NCI-H2081 treated with DMSO at 0.1 percent for 48 hours (cell line): Measurements from ENCODE around the gene ZBTB47.

Experiments used
- DNase-seq: peaks from one replicate; lab custom pipeline; 2025; lab: John Stamatoyannopoulos, UW

The ZBTB47 gene

GRCh38 chr3:42685363-42685881 lies 31.9 kb downstream of the ZBTB47 start, which contains the start of gene KLHL40:
KLHL40 (plus strand) TSS chr3:42685537; CDS start chr3:42685619, 82 bp downstream.
- no peak for DNase-seq

DNA sequence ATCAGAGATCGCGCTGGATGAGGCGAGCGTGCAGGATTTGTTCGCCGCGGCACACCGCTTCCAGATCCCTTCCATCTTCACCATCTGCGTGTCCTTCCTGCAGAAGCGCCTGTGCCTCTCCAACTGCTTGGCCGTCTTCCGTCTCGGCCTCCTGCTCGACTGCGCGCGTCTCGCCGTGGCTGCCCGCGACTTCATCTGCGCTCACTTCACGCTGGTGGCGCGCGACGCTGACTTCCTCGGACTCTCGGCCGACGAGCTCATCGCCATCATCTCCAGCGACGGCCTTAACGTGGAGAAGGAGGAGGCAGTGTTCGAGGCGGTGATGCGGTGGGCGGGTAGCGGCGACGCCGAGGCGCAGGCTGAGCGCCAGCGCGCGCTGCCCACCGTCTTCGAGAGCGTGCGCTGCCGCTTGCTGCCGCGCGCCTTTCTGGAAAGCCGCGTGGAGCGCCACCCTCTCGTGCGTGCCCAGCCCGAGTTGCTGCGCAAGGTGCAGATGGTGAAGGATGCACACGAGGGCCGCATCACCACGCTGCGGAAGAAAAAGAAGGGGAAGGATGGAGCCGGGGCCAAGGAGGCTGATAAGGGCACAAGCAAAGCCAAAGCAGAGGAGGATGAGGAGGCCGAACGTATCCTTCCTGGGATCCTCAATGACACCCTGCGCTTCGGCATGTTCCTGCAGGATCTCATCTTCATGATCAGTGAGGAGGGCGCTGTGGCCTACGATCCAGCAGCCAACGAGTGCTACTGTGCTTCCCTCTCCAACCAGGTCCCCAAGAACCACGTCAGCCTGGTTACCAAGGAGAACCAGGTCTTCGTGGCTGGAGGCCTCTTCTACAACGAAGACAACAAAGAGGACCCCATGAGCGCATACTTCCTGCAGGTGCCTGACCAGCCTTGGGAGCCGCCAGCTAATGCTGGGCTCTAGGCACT lies 32.7 kb downstream of the ZBTB47 start:
- DNase-seq: no peak

DNA sequence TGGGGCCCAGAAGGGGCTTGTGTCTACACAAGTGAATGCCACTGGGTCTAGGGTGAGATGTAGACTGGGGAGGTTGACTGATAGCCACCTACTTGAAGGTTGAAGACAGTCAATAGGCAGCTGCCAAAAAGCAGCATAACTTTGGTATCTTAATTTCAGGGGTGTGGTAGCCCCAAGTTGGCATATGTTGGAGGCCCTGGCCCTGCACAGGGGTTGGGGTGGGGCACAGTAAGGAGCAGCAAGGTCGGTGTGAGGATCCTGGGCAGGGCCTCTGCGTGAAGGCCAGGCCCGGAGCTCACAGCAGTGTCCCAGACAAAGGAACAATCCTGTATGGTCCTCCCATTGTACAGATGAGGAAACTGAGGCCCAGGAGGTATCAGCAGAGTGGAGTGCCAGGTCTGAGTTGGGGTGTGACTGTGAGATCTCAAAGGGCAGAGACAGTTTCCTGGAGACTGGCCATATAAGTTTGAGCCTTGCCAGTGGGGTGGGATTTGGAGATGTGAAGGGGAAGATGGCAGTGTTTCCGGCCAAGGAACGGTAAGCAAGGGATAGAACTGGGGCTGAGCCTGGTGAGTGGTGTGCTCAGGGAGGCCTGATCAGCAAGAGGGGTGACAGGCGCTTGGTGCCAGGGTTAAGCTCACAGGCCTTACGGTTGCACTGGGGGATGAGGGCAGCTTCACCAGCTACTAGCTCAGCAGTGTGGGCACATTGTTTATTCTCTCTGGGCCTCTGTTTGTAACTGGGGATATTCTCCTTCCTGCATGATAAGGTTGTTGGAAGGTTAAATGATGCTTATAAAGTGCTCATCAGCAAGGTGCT lies 33.5 kb downstream of the ZBTB47 start:
- no peak for DNase-seq

DNA sequence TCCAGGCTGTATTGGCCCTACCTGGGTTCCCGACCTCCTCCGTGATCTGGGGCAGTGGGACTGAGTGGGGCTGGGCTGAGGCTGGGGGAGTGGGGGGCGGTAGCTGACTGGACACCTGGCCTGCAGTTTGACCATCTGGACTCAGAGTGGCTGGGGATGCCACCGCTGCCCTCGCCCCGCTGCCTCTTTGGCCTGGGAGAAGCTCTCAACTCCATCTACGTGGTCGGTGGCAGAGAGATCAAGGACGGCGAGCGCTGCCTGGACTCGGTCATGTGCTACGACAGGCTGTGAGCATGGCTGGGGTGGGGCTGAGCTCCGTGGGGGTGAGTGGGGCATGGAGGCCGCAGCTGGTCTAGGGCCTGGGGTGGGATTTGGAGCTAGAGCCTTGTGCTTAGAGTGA lies 34.5 kb downstream of the ZBTB47 start:
- DNase-seq: no peak

GRCh38 chr3:42688487-42689420 lies 35.3 kb downstream of the ZBTB47 start:
- DNase-seq: no peak

DNA sequence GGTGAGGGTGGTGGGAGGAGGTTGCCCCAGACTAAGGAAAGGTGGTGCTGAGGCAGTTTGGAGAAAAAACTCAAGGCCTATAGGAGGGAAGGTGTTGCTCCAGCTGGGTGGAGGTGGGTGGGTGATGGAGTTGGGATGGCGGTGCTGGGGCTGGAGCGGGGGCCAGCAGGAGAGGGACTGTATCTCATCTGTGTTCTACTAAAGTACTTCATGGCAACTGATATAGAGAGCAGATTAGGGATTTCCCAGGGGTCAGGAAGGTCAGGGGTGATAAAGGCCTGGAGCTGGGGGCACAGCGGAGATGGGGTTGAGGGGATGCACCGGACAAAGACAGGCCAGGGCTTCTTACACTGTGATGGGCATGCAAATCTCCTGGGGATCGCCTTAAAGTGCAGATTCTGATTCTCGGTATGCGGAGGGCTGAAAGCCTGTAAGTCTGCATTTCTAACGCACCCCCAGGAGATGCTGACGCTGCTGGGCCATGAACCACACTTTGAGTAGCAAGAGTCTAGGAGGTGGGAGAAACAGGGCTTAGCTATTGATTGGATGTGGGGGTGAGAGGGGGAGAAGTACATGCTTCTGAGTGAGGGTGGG lies 36.0 kb downstream of the ZBTB47 start:
- DNase-seq: no peak

- no peak for DNase-seq
Measured at GRCh38 chr3:42690191-42690590, 36.7 kb downstream of the ZBTB47 start.

DNA sequence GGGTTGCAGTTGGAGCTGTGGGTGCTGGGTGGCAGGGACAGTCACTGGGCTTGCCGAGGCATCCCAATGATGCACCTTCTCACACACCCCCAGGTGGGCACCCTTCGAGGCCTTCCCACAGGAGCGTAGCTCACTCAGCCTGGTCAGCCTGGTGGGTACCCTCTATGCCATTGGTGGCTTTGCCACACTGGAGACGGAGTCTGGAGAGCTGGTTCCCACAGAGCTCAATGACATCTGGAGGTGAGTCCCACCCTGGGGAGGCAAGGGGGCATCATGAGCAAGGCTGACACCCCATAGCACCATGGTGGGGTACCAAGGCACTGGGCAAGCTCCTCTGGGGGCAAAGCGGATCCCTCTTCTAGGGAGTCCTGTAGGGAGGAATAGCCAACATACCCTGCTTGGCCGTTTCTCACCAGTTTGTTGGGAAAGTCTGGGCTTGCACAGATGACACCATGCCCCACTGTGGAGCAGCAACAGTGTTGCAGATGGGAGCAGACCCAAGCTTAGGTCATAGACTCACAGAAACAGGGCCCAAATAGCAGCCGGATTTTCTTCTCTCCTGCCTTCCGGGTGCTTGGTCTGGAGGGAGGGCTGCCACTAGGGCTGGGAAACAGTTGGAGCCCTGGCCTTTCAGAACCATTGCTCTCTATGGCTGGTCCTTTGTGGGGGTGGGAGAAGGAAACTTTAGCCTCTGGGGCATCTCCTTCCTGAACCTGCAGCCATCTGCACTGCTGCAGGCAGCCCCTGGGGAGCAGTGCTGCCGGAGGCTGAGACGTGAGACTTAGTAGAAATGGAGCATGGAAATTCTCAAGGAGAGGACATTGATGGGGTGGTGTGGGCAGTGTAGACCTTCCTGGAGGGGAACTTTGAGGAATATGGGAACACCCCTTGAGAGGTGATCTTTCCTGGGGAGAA lies 37.5 kb downstream of the ZBTB47 start:
- no peak for DNase-seq

GRCh38 chr3:42691816-42692666 lies 38.5 kb downstream of the ZBTB47 start:
- no peak for DNase-seq

DNA sequence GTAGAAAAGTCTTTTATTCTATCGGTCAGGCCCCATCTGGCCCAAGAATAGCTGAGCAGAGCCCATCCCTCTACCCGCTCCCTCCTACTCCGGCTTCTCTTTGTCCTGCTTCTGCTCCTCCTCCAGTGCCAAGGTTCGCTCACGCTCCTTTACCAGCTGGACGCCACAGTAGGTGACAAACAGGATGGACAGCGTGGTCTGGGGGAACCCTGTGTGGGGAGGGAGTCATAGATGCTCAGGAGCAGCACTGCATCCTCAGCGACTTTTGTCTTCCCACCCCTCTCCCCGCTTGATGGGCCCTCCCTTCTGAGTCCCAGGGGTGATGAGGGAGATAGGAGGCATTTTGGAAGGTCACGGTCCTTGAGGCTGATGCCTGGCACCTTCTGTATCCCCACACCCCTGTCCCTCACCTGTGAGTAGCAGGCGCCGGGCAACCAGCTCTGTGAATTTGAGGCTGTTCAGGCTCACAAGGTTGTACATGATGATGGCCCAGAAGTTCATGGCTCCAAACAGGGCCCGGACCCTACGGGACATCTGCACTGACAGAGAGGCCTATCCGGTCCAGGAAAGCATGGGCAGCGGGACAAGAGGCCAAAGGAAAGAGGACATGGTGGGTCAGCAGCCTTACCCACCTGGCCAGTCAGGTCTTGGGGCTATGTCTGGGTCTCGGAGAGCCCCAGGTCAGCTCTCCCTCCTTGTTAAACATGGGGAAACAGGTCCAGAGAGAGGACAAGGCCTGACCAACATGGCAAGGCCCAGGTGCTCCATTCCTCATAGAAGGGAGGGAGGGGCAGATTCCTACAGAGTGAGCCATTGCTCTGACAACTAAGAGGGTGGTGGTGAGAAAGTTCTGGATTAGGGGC lies 39.4 kb downstream of the ZBTB47 start:
- no peak for DNase-seq

DNA sequence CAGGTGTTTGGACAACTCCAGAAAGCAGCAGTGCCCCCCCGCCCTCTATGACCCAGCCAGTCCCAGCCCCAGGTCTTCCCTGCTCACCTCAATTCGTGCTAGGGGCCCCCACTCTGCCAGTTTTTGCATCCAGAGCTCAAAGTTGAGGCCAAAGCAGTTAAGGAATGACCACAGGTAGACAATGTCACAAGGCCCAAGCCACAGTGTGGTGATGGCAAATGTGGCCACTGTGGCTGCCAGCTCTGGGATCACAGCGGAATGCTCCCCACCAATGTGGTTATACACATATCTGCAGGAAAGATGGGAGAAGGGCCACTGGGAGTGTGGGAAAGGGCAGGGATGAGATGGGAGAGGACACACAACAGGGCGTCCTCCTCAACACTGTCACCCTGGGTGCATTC lies 40.0 kb downstream of the ZBTB47 start:
- no peak for DNase-seq

DNA sequence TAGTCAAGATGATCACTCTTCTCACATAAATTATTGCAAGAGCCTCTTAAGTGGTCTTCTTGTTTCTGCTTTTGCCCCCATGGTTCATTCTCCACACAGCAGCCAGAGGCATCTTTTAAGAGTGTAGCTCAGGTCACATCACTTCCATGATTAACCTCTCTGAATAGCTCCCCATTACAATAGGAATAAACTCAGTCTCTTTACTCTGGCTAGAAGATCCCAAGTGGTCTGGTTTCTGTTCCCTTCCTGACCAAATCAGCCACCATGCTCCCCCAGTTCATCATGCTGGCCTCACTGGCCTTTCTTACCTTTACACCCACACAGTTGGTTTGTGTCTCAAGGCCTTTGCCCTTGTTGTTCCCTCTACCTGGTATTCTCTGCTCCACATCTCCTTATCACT lies 40.9 kb downstream of the ZBTB47 start:
- DNase-seq: no peak

DNA sequence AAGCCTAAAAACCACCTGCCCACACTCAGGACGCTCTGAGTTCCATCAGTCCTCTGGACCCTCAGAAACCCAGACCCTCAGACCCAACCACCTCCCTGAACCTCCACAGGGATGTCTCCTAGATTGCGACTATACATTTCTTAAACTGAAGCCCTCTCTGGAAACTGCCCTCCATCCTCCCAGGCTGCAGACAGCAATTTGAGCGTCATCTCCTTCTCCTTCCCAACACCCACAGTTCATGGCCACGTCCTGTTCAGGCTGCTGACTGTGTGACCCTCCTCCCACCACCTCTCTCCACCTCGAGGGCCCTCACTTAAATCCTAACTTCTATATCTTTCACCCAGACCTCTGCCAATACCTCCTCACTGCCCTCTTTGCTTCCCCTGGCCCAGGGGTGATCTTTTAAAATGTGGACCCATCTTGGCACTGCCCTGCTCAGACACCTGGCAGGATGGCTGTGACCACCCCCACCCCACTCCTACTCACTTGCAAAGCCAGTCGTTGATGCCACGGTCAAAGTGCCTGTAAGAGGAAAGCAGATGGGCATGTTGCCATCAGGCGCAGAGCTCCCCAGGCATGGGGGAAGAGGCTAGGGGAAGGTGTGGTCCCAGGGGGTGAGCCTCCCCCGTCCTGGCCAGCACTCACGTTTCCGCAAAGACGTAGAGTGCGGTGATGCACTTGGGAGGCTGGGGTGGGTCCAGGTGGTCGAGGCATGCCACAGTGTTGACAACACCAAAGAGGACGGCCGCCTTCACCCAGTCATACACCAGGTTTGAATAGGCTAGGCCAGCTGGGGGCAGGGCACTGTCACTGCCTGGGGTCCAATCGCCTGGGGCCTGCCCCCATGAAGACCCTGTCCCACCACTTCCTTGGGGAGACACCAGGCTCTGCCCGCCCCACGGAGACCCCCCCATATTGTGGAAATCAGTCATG lies 43.1 kb downstream of the ZBTB47 start:
- DNase-seq: no peak

- no peak for DNase-seq
Measured at GRCh38 chr3:42697289-42698051, 44.0 kb downstream of the ZBTB47 start.

DNA sequence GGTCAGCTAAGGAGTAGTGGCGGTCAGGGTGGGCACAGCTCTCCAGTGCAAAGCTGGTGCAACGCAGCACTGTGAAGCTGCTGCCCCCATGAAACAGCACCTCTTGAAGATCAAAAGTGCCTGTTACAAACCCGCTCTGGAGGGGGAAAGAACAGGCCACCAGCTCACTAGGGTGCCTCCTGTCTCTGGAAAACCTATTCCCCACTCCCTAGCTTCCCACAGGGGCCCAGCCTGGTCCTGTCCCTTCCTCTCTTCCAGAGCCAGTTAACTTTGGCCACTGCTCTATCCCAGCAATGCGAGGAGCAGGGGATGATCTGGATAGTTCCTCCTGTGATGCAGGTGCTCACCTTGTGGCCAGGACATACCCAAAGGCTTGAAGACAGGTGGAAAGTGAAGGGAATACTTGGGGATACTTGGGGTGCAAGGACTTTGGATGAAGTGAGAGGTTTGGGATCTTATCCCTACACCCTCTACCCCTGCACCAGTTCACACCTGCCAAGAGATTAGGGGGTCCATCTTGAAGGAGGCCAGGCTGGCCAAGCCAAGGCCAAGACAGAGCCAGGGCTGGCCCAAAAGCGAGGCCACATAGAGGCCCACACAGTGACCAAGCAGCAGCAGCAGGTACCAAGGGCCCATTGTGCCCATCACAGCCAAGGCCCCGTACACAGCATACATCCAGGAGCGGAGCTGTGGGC lies 44.9 kb downstream of the ZBTB47 start:
- no peak for DNase-seq

GRCh38 chr3:42698911-42699230 lies 45.4 kb downstream of the ZBTB47 start:
- DNase-seq: no peak
